ENCODE results near the gene MICA.

The MICA gene

DNA sequence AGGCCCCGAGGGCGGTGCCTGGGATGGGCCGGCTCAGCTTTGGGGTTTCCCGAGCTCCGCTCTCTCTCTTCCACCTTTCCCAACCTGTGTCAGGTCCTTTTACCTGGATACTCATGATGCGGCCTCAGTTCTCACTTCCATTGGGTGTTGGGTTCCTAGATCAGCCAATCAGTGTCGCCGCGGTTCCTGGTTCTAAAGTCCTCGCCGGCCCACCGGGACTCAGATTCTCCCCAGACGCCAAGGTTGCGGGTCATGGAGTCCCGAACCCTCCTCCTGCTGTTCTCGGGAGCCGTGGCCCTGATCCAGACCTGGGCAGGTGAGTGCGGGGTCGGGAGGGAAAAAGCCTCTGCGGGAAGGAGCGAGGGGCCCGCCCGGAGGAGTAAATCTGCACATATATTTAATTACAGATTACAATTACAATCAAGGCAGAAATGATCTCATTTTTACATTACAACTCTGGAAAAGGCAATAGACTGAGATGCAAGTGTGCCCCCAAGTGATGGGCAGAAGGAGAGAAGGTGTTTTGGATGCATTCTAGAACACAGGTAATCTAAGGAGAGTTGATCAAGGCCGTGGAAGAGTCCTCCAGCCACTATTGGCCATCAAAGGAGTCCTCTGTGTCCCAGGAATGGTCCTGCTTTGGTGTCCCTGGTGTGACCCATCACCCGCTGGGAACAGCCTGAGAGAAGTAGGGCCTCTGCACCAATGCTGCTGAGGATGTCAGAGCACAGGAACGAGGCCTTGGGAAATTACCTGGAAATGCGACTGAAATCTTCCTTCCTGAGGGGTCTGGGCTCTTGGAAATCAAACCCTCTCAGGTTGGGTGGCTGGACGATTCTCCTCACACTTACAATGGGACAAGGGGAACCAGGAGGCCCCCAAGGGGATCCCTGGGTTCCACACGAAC lies 59.8 kb downstream of the MICA start:
- peak; percentile 30 for DNase-seq

- DNase-seq: no peak
These were observed 61.1 kb downstream of the MICA start for GRCh38 chr6:31464252-31465184.

Measured in NCI-H1105 (cell line).